HG02943 (cell line): ENCODE data around the gene HMG20B.
"Not testable (repeated sequence)": the region's sequence is repeated elsewhere in the genome, so short reads cannot be mapped to it uniquely, and the experiment has no call there.

Experiments used
- ATAC-seq: cut with Tn5 transposase; IDR thresholded peaks from one replicate; pipeline ENCODE4 v1.9.1; 2021; ENCODE audit warnings: mild to moderate bottlenecking, low read depth, moderate library complexity; ENCODE audit not compliant: unreplicated experiment

HMG20B gene

GRCh38 chr19:3572855-3573161, at the start of gene HMG20B:
HMG20B (plus strand) TSS chr19:3572944; CDS start chr19:3573310, 366 bp downstream.
- peak; percentile 2 for ATAC-seq

- ATAC-seq = no peak
Observed at GRCh38 chr19:3523361-3524077, 49.2 kb upstream of the HMG20B start.

DNA sequence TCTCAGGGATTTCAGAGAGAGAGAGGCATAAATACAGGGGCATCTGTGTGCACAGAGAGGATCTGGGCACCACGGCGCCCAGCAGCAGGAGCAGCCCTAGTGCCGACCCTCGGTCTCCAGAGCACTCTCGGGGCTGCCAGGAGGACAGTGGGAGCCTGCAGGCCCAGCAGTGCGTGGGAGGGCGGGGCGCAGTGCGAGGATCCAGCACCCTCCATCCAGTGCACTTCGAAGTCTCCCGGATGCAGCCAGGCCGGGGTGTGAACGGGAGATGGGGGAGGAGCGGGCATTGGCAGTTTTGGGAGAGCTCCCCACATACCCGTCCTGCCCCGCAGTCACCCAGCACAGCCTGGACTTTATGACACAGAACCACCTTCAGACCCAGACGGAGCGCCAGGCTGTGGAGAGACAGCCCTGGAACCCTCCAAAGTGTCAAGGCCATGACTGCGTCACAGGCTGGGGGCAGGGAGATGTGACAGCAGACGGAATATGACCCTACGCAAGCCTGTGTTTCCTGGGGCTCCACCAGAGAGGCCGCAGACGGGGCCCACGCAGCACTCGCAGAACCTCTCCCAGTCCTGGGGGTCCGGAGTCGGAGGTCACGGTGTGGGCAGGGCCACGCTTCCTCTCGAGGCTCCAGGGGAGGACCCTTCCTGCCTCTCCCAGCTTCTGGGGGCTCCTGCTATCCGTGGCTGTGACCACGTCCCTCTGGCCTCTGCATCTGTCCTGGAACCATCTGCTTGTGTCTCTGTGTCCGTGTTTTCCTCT, 48.5 kb upstream of the HMG20B start:
- no peak for ATAC-seq

DNA sequence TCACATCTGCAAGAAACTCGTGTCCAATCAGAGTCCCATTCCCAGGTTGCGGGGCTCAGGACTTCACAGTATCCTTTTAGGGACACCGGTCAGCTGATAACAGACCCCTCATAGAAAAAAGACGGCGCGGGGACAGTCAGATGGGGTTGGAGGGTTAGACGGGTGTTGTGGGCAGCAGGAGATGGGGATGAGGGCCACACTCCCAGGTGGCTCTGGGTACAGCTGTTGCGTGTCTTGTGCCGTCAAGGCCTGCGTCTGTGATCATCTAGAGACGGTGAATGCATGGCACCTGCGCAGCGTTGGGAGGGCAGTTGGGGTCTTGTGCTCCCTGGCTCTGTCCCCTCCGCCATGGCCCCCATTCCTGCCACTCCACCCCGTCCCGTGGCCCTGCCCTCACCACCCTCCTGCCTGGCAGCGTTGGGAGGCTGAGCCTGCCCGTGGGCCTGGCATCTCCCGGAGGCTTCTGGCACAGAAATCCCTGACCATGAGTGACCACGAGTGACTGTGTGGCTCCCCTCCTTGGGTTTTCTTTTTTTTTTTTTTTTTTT, 47.8 kb upstream of the HMG20B start:
- ATAC-seq = no peak

DNA sequence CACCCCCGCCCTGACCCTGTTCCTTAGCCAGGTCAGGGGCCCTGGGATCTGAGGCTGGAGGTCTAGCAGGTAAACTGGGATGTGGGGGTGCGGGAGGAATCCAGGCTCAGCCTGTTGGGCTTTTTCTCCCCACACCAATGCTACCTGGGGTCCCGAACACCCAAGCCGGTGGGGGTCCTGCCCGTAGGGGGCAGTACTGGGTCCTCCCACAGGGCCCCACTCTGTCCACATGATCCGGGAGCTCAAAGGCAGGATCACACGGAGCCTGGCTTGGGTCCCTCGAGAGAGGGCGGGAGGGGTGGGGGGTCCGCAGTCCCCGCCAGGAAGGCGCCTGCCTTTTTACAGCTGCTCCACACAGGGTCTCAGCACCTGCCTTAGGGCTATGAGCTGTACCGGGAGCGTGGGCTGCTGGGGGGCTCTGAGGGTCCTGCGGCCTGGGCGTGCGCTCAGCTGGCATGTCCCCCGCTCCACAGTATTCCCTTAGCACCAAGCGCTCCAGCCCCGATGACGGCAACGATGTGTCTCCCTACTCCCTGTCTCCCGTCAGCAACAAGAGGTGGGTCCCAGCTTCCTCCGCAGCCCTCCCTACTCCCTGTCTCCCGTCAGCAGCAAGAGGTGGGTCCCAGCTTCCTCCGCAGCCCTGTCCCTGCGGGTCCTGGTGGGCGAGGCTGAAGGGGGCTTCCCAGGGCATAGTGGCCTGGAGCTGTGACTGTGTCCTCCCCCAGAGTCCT, 46.1 kb upstream of the HMG20B start:
- no peak for ATAC-seq

DNA sequence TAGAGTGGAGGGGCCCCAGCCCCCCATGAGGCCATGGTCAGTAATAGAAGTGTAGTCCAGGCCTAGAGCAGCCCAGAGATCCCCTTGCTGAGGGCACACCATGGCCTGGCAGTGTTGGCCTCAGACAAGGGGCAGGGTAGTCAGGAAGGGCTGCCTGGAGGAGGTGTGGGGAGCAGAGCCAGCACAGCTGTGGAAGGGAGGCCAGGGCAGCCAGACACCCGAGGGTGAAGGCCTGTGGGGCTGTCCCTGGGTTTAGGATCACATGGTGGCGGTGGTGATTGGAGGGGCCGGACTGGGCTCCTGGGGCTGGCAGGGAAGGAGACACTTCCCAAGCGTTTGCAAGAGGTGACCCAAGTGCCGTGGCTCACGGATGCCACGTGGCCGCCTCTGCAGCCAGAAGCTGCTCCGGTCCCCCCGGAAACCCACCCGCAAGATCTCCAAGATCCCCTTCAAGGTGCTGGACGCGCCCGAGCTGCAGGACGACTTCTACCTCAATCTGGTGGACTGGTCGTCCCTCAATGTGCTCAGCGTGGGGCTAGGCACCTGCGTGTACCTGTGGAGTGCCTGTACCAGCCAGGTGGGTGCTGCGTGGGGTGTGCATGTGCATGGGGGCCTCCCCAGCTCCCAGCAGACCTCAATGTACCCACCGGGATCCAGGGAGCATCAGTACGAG, 45.4 kb upstream of the HMG20B start:
- no peak for ATAC-seq

- ATAC-seq = no peak
Observed at GRCh38 chr19:3528080-3528479, 44.7 kb upstream of the HMG20B start.

DNA sequence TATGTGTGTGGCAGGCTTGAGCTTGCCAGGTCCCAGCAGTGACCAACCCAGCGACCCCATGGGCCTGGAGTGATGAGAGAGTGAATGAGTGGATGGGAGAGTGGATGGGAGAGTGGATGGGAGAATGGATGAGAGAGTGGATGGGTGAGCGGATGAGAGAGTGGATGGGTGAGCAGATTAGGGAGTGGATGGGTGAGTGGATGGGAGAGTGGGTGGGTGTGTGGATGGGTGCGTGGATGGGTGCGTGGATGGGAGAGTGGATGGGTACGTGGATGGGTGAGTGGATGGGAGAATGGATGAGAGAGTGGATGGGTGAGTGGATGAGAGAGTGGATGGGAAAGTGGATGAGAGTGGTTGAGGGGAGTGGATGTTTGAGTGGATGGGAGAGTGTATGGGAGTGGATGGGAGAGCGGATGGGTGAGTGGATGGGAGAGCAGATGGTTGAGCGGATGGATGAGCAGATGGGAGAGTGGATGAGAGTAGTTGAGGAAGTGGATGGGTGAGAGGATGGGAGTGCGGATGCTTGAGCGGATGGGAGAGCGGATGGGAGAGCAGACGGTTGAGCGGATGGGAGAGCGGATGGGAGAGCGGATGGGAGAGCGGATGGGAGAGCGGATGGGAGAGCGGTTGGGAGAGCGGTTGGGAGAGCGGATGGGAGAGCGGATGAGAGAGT, 44.1 kb upstream of the HMG20B start:
- ATAC-seq = no peak

DNA sequence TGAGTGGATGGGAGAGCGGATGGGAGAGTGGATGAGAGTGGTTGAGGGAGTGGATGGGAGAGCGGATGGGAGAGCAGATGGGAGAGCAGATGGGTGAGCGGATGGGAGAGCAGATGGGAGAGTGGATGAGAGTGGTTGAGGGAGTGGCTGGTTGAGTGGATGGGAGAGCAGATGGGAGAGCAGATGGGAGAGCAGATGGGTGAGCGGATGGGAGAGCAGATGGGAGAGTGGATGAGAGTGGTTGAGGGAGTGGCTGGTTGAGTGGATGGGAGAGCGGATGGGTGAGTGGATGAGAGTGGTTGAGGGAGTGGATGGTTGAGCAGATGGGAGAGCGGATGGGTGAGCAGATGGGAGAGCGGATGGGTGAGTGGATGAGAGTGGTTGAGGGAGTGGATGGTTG, 43.4 kb upstream of the HMG20B start:
- ATAC-seq = not testable (repeated sequence)

DNA sequence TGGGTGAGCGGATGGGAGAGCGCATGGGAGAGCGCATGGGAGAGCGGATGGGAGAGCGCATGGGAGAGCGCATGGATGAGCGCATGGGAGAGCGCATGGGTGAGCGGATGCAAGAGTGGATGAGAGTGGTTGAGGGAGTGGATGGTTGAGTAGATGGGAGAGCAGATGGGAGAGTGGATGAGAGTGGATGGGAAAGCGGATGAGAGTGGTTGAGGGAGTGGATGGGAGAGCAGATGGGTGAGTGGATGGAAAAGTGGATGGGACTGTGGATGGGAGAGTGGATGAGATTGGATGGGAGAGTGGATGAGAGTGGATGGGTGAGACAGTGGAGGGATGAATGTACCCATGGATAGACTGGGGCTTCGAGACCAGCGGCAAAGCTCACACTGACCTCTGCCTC, 42.4 kb upstream of the HMG20B start:
- ATAC-seq = no peak

GRCh38 chr19:3531716-3532115, 41.0 kb upstream of the HMG20B start:
- ATAC-seq = no peak

- no peak for ATAC-seq
Observed at GRCh38 chr19:3532154-3532786, 40.5 kb upstream of the HMG20B start.

DNA sequence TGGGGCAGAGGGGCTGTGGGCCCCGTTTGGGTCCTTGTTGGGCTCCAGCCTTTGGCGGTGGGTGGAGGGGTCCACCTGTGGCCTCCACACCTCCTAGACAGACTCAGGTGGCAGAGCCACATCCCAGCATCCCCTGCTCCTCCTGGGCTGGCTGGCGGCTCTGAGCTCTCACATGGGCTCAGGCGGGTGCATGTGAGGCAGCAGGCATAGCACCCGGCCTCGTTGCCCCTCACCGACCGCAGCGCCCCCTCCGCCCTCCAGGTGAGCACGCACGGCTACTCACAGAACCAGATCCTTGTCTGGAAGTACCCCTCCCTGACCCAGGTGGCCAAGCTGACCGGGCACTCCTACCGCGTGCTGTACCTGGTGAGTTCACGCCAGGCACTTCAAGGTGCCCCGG, 39.7 kb upstream of the HMG20B start:
- no peak for ATAC-seq

GRCh38 chr19:3533563-3534216, 39.1 kb upstream of the HMG20B start:
- no peak for ATAC-seq

- no peak for ATAC-seq
Observed at GRCh38 chr19:3534375-3535234, 38.1 kb upstream of the HMG20B start.

DNA sequence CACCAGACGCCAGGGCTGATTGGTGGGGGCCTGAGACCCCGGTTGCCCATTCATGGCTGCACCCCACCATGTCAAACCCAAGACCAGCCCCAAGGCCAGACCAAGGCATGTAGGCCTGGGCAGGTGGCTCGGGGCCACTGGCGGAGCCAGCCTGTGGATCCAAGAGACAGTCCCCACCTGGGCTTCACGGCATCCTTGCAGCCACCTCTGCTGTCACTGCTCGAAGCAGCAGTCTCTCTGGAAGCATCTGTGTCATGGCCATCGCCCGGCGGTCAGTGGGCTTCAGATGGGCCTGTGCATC, 37.6 kb upstream of the HMG20B start:
- ATAC-seq = no peak

- ATAC-seq = no peak
Observed at GRCh38 chr19:3535563-3535965, 37.2 kb upstream of the HMG20B start.

DNA sequence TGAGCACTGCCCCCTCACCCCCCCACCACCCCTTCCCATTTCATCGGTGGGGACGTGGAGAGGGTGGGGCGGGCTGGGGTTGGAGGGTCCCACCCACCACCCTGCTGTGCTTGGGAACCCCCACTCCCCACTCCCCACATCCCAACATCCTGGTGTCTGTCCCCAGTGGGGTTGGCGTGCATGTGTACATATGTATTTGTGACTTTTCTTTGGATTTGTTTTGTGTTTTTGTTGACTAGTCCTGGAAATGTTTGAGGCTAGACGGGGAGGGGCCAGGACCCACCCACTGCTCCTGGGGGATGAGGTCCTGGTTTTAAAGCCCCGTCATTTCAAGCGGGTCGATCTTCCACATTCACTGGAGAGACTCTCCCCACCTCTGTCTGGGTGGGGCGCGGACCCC, 36.8 kb upstream of the HMG20B start:
- ATAC-seq = no peak
